Activated effector memory CD4-positive, alpha-beta T cell treated with anti-CD3 and anti-CD28 coated beads, Interleukin-2, amount 50 U/mL, for 16 hours (primary cell): ENCODE measurements around the gene MAF.

Source experiments
- DNase-seq: peaks from one replicate; pipeline ENCODE4 v3.0.0-alpha.2; 2020

MAF gene

GRCh38 chr16:79587296-79587695, 13.2 kb downstream of the MAF start:
- no peak for DNase-seq

DNA sequence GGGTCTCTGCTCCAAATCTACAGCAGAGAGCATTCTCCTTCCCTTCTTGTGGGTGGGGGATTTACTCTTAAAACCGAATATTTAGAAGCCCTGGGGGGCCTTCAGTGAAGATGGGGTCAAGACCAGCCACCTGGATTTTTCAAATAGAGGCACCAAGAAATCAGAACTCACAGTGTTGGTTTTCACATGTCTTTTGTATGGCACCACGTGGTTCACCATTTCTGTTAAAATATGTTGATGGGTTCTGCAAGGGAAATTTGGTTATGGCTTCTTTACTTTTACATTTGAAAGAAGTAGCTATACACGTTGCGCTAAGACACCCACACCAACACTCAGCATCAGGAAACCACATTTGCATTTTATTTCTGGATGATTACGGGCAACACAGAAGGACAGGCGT, 17.7 kb downstream of the MAF start:
- DNase-seq = no peak

DNA sequence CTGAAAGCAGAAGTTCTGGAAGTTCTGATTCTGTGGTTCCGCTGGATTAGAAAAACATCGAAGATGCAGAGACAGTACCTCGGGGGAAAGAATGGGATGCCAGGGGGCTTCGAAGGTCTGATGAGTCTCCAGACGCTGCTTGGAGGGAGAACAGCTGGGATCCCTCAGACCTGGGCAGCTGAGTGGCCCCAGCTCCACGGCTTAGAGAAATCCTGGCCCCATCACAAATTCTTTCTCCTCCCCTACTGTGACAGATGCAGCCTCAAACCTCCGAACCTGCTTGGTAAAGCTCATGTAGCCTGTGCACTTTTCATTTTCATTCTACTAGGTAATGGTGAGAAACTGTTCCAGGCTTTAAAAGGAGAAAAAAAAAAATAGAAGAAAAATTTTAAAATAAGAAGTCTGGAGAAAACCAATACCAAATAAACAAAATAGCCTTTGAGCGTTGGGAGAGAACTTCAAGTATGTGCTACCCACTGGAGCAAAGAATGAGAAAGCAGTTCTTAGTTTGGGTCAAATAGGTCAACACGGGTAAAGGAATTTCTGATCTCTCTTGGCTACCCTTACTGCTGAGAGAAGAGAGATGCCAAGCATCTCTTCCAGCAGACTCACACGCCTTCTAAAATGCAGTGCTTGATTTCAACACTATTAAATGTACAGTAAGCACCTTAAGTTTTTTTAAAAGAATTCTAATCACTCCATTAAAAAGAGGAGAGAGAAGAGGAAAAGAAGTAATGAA, 19.9 kb downstream of the MAF start:
- no peak for DNase-seq

DNA sequence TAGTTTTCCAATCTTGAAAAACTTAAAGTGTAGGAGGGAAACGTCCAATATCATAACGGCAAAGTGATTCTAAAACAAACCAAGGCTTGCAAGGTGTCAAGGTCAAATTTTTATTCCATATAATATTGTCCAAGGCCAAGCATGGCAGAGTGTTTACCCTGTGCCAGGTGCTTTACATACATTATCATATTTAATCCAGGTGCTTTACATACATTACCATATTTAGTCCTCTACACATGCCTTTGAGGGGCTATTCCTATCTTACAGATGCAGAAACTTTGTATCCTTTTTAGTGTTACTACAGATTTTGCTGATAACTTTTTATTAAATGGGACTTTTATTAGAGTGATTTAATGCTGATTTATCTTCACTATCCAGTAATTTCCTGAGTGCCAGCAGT, 23.9 kb downstream of the MAF start:
- no peak for DNase-seq

DNA sequence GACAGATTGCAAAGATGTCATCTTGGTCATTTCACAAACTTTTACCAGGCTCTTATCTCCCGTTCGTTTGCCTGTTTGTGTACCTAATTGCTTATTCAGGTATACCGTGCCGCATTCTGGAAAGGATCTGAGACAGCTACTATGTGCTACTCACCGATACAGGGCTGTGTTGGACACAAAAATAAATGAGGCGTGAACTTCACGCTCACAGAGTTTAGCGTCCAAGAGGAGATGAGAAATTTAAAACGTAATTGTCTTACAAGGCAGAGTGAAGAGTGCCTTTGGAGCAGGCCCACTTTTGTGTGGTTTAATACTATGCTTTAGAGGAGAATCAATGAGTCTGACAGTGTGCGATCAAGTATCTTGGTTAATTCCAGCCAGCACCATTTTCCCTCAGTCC, 26.7 kb downstream of the MAF start:
- DNase-seq = no peak

- DNase-seq = no peak
Observed at GRCh38 chr16:79573071-79573470, 27.5 kb downstream of the MAF start.

DNA sequence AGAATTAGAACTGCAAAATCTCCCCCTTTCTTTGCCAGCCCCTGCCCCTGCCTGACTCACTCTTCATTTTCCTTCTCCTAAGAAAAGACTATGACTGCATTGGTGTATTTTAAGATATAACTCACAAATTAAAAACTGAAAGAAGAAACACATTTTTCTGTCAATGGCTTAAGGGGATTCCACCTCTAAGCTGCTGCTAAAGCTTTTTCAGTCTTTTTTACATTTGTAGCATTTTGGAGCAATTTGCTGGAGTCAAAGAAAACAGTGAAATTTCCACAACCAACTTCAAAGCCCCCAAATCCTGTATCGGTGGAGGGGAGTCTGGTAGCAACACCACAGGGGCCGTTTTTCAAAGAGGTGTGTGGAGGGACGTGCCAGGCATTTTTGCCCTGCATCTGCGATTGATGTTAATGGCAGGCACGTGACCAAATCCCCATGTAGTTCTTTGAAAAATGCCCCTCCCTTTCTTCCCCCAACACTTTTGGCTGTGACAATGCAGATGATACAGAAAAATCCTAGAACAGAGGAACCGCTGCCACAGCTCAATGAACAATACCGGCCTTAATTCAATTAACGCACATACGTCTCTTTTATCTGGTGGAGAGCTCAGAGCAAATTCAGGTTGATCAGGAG, 28.5 kb downstream of the MAF start:
- DNase-seq = no peak

GRCh38 chr16:79571065-79571902, 29.3 kb downstream of the MAF start:
- no peak for DNase-seq

- no peak for DNase-seq
Observed at GRCh38 chr16:79564671-79565107, 35.8 kb downstream of the MAF start.

DNA sequence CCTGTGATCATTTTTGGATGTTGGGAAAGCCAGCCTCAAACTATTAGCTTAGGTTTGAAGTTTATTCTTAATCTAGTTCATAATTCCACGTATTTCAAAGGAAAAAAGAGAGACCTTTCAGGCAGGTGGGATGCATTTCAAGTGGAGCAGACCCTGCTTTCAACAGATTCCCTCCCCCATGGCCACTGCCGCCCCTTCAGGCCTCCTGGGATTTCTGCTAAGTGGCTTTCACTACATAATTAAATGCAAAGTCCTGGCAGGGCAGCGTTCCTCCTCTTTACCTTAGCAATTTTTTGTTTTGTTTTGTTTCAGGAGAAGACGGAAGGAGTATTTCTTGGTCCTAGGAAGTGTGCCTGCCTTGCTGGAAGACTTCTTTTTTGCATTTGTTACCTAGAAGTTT, 36.6 kb downstream of the MAF start:
- DNase-seq = no peak

GRCh38 chr16:79562166-79562823, 38.2 kb downstream of the MAF start:
- DNase-seq = no peak

- no peak for DNase-seq
Observed at GRCh38 chr16:79561729-79562128, 38.8 kb downstream of the MAF start.

GRCh38 chr16:79560923-79561322, 39.6 kb downstream of the MAF start:
- DNase-seq = no peak

DNA sequence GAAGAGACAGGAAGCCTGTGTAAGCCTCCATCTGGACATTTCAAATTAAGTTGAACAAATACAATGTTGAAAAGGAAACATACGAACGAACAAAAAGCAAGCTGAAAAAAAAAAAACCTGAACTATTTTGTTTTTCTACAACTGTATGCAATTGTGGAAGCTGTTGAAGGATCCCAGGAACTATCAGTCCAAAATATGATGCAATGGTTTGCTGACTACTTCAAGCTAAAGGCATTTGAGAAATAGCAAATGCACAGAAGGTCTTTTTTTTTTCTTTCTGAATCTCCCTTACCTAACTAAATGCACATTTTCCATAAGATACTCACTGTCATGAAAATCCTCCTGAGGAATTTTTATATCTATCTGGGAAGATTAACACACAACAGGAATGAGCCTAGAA, 40.2 kb downstream of the MAF start:
- no peak for DNase-seq

- DNase-seq = no peak
Observed at GRCh38 chr16:79559532-79559931, 41.0 kb downstream of the MAF start.

DNA sequence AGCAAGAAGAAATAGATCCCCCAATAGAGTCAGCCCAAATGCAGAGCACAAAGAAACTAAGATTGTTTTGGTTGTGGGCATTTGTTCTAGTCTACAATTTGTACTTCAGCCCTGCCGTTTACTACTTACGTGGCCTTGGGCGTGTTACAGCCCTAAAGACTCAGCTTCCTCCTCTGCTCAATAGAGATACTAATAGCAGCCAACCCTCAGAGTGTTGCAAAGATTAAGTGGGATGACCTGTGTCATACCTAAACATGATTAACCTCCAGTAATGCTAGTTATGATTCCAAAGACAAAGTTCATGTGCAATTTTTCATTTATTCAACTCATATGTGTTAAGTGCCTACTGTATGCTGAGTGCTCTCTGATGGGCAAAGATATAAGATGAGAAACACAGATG, 43.1 kb downstream of the MAF start:
- no peak for DNase-seq

- no peak for DNase-seq
Observed at GRCh38 chr16:79554912-79555311, 45.6 kb downstream of the MAF start.

DNA sequence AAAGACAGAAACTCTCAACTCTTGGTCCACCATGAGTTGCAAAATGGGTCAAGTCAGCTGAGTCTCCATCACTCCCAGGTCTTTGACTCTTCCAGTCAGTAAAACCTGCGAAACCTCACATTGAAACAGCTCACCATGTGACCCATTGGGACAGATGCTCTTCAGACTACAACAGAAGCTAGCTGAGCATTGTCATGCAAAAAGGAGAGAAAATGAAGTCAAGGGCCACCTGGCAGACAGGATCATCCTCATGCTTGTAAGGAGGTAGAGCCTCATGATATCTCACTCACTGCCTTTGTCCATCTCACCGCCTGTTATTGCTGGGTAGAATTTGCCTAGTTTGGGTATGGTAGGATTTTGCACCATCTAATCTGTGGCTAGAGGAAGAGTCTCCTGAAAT, 50.2 kb downstream of the MAF start:
- DNase-seq = no peak

DNA sequence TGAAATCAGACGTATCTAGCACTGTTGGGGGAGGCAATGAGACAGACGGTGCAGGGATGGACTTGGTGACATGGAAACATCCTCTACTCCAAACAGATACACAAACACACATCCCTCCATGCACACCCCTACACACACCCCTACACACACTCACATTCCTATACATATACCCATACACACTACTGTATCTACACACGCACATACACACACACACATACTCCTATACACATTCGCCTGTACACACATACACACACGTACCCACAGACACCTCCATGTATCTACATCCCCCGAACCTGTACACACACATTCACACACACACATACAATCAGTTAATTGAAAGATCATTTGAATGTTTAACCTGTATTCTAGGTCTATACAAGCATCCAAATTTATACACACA, 53.5 kb downstream of the MAF start:
- no peak for DNase-seq
